SJSA1 (cell line): Measurements from ENCODE around the gene LYG1. TPM values are rescaled to one million over a fixed set of nuclear protein-coding genes. Genes with fewer than 3 reads are reported as not detected.
"Not testable (repeated sequence)": the region's sequence is repeated elsewhere in the genome, so short reads cannot be mapped to it uniquely, and the experiment has no call there.

ENCODE experiments used
- DNase-seq, 2 experiments: peaks; one replicate each; pipeline ENCODE4 v3.0.0-alpha.2; 2015 to 2020; ENCODE audit warnings: low spot score in 2 of 2, low read depth in 1 of 2
- H3K27ac ChIP-seq: fragments of 250-450 bp; sonication (Bioruptor Pico); 2 replicates; pipeline ENCODE4 v1.5.1; 2020; ENCODE audit warnings: mild to moderate bottlenecking, moderate library complexity
- H3K27me3 ChIP-seq: fragments of 250-450 bp; sonication (Bioruptor Pico); replicated peaks from 2 replicates; pipeline ENCODE4 v1.5.1; 2020; ENCODE audit warnings: mild to moderate bottlenecking, moderate library complexity
- H3K36me3 ChIP-seq: fragments of 250-450 bp; sonication (Bioruptor Pico); 2 replicates; pipeline ENCODE4 v1.5.1; 2020; ENCODE audit warnings: mild to moderate bottlenecking
- H3K4me1 ChIP-seq: fragments of 250-450 bp; sonication (Bioruptor Pico); replicated peaks from 2 replicates; pipeline ENCODE4 v1.6.1; 2021; ENCODE audit warnings: mild to moderate bottlenecking
- H3K4me3 ChIP-seq: fragments of 250-450 bp; sonication (Bioruptor Pico); 2 replicates; pipeline ENCODE4 v1.5.1; 2020; ENCODE audit warnings: mild to moderate bottlenecking
- H3K9me3 ChIP-seq: fragments of 250-450 bp; sonication (Bioruptor Pico); replicated peaks from 2 replicates; pipeline ENCODE4 v1.5.1; 2020; ENCODE audit warnings: mild to moderate bottlenecking
- total RNA-seq: library from RNA; depleted of rRNA; stranded (reverse); fragments of >200 nt; shearing (Covaris generic); gene quantifications from 2 replicates; pipeline ENCODE4 v1.2.3, GENCODE V29; 2014

The LYG1 gene
- total RNA-seq, 1 experiment from 2014 or later, result 0.37 TPM

- H3K4me1 ChIP-seq, result no peaks in the 10 kb centered on the region
- H3K9me3 ChIP-seq, result no peaks in the 10 kb centered on the region
- H3K4me3 ChIP-seq, result no peak overlapping the region
- peaks cover 46% of the 10 kb centered on the region for H3K36me3 ChIP-seq
- H3K27me3 ChIP-seq, result no peaks in the 10 kb centered on the region
- no peak for DNase-seq
- H3K27ac ChIP-seq, result no peak overlapping the region
Measured at GRCh38 chr2:99317161-99317872, 16.3 kb upstream of the LYG1 start.

DNA sequence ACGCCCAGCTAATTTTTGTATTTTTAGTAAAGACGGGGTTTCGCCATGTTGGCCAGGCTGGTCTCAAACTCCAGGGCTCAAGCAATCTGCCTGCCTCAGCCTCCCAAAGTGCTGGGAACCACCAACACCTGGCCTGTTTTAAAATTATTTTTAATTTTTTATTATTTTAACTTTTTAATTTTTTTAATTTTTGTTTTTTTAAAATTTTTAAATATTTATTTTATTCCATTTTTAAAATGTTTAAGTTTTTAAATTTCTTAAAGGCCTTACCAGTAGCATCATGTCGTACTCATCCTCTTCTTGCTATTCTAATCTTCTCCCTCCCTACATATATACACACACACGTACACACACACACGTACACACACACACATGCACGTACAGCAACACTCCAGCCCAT, 1.4 kb downstream of the LYG1 start:
- Histone ChIP-seq H3K27me3 (no peaks in the 10 kb centered on the region), H3K27ac (no peak overlapping the region), H3K9me3 (no peaks in the 10 kb centered on the region), H3K4me3 (no peak overlapping the region), H3K4me1 (no peaks in the 10 kb centered on the region), H3K36me3 (no peaks in the 10 kb centered on the region)
- DNase-seq, result no peak

DNA sequence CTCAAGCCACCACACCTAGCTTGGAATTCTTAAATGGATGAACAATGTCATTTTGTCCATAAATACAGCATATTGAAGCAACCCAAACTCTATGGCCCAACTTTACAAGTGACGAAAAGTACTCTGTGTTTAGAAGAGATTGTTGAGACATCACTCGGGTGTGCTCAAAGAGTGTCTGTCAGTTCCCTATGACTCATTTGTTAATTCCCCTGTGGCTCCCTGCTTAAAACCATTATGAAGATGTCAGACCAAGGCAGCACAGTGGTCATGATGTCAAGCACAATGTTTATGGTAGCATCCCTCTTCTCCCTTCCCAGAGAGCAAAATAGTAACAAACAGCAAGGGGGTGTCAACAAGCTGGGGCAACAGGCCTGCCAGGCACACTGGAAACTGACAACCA, 3.0 kb downstream of the LYG1 start:
- Histone ChIP-seq H3K4me1 (no peaks in the 10 kb centered on the region), H3K9me3 (no peaks in the 10 kb centered on the region), H3K36me3 (no peaks in the 10 kb centered on the region), H3K27me3 (no peaks in the 10 kb centered on the region), H3K4me3 (no peak overlapping the region), H3K27ac (no peak overlapping the region)
- no peak for DNase-seq

- Histone ChIP-seq H3K27ac (no peak overlapping the region), H3K4me3 (no peak overlapping the region), H3K9me3 (no peaks in the 10 kb centered on the region), H3K36me3 (no peaks in the 10 kb centered on the region), H3K27me3 (no peaks in the 10 kb centered on the region), H3K4me1 (no peaks in the 10 kb centered on the region)
- DNase-seq, result no peak
Measured at GRCh38 chr2:99285526-99285925, 15.5 kb downstream of the LYG1 start.

DNA sequence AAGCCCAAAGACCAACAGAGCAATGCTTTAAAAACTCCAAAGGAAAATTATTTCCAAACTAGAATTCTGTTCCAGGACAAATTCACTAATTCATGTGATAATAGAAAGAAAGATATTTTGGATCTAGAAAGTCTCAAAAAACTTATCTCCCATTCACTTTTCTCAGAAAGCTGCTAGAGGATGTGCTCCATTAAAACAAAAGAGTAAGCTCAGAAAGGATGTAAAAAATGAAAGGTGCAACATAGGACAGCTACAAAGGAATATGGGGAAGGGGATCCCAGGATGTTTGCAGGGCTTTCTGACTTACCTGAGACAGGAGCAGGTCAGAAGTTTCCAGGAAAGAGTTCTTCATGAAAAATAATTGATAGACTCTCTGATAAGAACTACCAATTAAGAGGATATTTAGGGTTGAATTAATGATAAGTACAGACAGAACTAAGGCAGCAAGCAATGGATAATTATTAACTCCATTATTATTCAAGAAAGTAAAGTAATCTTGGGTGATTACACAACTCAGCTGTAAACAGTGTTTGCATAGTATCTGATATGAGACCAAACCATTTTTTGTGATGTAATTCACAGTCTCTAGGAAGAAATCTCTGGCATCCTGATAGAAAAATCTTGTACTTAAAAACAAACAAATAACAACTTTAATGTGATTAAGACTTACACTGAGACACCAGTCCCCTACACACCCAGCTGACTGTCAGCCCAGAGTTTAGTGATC, 20.9 kb downstream of the LYG1 start:
- Histone ChIP-seq H3K4me1 (no peaks in the 10 kb centered on the region), H3K27ac (no peak overlapping the region), H3K4me3 (no peak overlapping the region), H3K9me3 (no peaks in the 10 kb centered on the region), H3K27me3 (no peaks in the 10 kb centered on the region), H3K36me3 (no peaks in the 10 kb centered on the region)
- no peak for DNase-seq

DNA sequence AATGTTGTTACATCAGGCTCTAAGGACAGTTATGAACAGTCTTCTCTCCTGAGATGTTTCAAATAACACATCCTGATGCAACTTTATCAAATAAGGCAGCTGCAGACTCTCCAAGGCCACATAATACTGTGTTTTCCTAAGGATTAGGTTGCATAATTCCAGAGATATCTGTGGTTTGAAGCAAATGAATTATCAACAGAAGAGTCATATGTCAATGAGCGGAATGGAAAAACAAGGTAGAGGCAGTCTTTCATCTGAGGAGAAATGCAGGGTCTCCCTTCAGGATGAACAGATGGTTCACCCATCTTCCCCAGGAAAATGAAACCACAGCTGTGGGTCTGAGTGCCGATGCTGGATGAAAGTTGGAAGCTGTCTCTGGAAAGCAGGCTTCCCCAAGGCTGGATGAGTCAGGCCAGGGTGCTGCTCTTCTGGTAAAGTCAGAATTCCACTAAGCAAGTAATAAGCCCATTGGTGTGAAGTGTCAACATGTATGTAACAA, 22.2 kb downstream of the LYG1 start:
- Histone ChIP-seq H3K27me3 (no peaks in the 10 kb centered on the region), H3K9me3 (no peaks in the 10 kb centered on the region), H3K36me3 (no peaks in the 10 kb centered on the region), H3K4me3 (no peak overlapping the region), H3K4me1 (no peaks in the 10 kb centered on the region), H3K27ac (no peak overlapping the region)
- DNase-seq, result peak in 1 of 2 experiments; percentile 2

DNA sequence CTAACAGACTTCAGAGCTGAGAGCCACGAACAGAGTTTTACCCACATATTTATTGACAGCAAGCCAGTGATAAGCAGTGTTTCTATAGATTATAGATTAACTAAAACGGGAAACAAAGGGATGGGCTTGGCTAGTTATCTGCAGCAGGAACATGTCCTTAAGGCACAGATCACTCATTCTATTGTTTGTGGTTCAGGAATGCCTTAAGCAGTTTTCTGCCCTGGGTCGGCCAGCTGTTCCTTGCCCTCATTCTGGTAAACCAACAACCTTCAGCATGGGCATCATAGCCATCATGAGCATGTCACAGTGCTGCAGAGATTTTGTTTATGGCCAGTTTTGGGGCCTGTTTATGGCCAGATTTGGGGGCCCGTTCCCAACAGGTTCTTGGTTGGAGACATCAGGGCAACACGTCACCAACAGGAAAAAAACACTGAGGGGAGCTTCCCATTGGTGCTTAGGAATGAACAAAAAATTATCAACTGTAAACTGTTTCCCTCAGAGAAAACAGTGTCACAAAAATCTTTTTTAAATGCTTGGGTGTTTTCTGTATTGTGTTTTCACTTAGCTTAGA, 22.7 kb downstream of the LYG1 start:
- not testable (repeated sequence) for DNase-seq, H3K4me1 ChIP-seq, H3K27me3 ChIP-seq, H3K36me3 ChIP-seq, H3K27ac ChIP-seq, H3K4me3 ChIP-seq, H3K9me3 ChIP-seq

DNA sequence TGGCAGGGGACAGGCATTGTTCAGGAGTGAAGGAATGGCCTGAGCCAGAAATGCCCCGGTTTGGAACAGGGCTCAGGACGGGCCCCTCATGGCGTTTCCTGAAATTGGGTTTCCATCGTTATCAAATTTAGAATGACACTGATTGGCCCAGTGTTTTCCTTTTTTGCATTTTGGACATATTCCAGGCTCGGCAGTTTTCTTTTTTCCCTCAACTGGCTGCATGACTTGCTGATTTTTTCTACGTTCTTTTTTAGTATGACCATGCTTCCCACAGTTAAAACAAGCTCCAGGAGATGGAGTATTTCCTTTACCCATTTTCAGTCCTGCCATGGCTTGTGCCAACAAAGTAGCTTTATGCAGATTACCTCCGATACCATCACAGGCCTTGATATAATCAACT, 25.1 kb downstream of the LYG1 start:
- Histone ChIP-seq H3K4me1 (no peaks in the 10 kb centered on the region), H3K36me3 (no peaks in the 10 kb centered on the region), H3K9me3 (no peaks in the 10 kb centered on the region; the same call in 1 of the 2 replicates), H3K4me3 (no peak overlapping the region), H3K27ac (no peak overlapping the region), H3K27me3 (no peaks in the 10 kb centered on the region)
- no peak for DNase-seq

GRCh38 chr2:99261242-99261641, 39.8 kb downstream of the LYG1 start:
- no peak for DNase-seq
- Histone ChIP-seq H3K36me3 (no peaks in the 10 kb centered on the region), H3K27ac (no peak overlapping the region), H3K27me3 (no peaks in the 10 kb centered on the region), H3K4me1 (no peaks in the 10 kb centered on the region), H3K9me3 (no peaks in the 10 kb centered on the region), H3K4me3 (no peak overlapping the region)

- no peak overlapping the region for H3K27ac ChIP-seq
Measured at GRCh38 chr2:99260184-99260583, 40.8 kb downstream of the LYG1 start.

DNA sequence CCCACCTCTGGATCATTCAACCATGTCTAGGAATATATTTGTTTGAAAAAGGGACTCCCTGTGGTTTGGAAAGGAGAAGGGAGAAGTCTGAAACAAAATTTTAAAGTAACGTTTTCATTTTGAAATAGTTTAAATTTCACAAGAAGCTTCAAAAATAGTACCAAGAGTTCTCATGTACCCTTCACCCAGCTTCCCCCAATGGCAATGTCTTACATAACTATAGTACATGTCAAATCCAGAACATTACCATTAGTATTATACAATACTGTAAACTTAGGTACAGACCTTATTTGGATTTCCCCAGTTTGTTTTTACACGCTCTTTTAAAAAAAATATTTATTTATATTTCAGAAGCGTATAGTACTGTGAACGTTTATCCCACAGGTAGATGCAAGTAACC, 41.5 kb downstream of the LYG1 start:
- DNase-seq, result no peak
- Histone ChIP-seq H3K27ac (no peak overlapping the region), H3K27me3 (no peaks in the 10 kb centered on the region), H3K9me3 (no peaks in the 10 kb centered on the region), H3K36me3 (no peaks in the 10 kb centered on the region), H3K4me1 (no peaks in the 10 kb centered on the region), H3K4me3 (no peak overlapping the region)

More at GRCh38 chr2:99260184-99260583, 40.8 kb downstream of the LYG1 start:
- no peaks in the 10 kb centered on the region for H3K27me3 ChIP-seq
- DNase-seq, result no peak
- H3K4me3 ChIP-seq, result no peak overlapping the region
- no peaks in the 10 kb centered on the region for H3K4me1 ChIP-seq
- no peaks in the 10 kb centered on the region for H3K36me3 ChIP-seq
- no peaks in the 10 kb centered on the region for H3K9me3 ChIP-seq

DNA sequence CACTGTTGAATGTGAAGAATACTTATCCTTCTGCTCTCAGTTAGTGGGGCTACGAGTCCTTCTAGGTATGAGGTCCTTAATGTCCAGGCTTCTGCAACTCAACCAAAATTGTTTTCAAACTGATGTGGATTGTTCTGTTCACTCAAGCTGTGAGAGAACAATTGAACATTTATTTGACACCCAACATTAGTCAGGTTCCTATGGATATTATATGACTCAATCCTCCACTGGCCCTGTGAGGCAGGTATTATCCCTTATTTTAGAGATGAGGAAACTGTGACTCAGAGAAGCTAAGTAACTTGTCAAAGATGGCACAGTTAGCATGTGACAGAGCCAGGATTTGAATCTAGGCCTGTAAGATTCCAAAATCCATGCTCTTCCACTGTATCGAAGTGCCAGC, 44.3 kb downstream of the LYG1 start:
- DNase-seq, result no peak
- Histone ChIP-seq H3K27ac (no peak overlapping the region), H3K4me3 (no peak overlapping the region), H3K36me3 (no peaks in the 10 kb centered on the region), H3K9me3 (no peaks in the 10 kb centered on the region), H3K27me3 (no peaks in the 10 kb centered on the region), H3K4me1 (no peaks in the 10 kb centered on the region)

DNA sequence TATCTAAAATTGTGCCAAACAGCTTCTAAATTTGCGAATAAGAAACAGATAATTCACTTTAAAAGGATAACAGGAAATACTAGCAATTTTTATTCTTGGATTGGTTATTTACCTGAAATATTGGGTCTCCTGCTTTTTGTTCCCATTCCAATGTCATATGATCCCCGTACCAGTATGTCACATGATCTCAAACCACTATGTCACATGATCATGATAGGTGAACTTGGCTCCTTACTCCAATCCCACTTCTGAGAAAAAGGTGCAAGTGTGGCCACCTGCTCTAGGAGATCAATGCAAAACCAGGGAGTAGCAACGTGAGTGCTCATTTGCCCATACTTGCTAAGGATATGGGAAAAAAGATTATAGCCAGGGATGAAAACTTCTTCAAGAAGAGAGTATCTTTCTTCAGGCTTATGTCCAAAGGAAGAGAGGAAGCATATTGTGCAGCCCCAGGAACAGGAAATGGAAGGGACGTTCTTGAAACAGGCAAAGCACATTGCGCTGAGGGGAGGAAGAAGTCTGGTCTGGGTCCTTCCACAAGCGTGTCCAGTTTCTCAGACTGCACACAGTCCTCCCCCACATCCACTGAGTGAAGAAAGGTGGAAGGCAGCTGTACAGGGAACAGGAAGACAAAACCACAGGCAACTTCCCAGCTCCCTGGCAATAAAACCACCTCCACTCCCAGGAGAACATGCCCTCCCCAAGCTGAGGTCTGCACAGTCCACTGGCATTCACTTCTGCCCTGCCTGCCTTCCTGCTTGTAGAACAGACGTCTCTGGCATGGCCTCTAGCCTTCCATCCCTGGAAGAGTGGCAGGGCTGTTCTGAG, 45.3 kb downstream of the LYG1 start, which contains the start of gene LYG2:
Gene LYG2 (minus strand): TSS at position 176 of the 828 bp plus-strand sequence. CDS start 1,406 bp downstream, outside the sequence.
- Histone ChIP-seq H3K9me3 (no peaks in the 10 kb centered on the region), H3K27ac (no peak within 1 kb of the TSS), H3K36me3 (no peaks in the 10 kb centered on the region), H3K27me3 (no peaks in the 10 kb centered on the region; the same call in 1 of the 2 replicates), H3K4me3 (no peak within 1 kb of the TSS), H3K4me1 (no peaks in the 10 kb centered on the region)
- DNase-seq, result no peak
